Neural progenitor cell (in vitro differentiated cells): Measurements from ENCODE around the gene VAV2.

Source experiments
- CTCF ChIP-seq: fragments of 200-600 bp; sonication (generic); IDR thresholded peaks from 2 replicates; pipeline ENCODE4 v1.5.1; 2017; ENCODE audit warnings: antibody characterized with exemption, mild to moderate bottlenecking
- EZH2 ChIP-seq: fragments of 200-600 bp; sonication (generic); IDR thresholded peaks from 2 replicates; pipeline ENCODE4 v1.6.1; 2017; ENCODE audit warnings: antibody characterized with exemption, mild to moderate bottlenecking, moderate library complexity
- EZH2phosphoT487 ChIP-seq: fragments of 200-600 bp; sonication (generic); IDR thresholded peaks from 2 replicates; pipeline ENCODE4 v1.6.1; 2017; ENCODE audit warnings: antibody characterized with exemption

GRCh38 chr9:133959966-133960567, 32.1 kb downstream of the VAV2 start:
- TF ChIP-seq EZH2phosphoT487 (no peak), CTCF (no peak), EZH2 (no peak)
